ENCODE results near the gene NXT2.
"Not testable (repeated sequence)": the region's sequence is repeated elsewhere in the genome, so short reads cannot be mapped to it uniquely, and the experiment has no call there.

Gene NXT2

GRCh38 chrX:109536439-109537323 lies at the start of gene NXT2:
Gene NXT2, plus strand, starts transcription at chrX:109536844. Its CDS starts 163 bp downstream, at chrX:109537007.
- DNase-seq (ENCODE audit: low spot score): peak; percentile 90

GRCh38 chrX:109487640-109488039 lies 49.0 kb upstream of the NXT2 start:
- DNase-seq (ENCODE audit: low spot score): no peak

- no peak for DNase-seq (ENCODE audit: low spot score)
Measured at GRCh38 chrX:109489174-109489573, 47.5 kb upstream of the NXT2 start.

- no peak for DNase-seq (ENCODE audit: low spot score)
Measured at GRCh38 chrX:109498434-109498833, 38.2 kb upstream of the NXT2 start.

GRCh38 chrX:109501176-109501575 lies 35.5 kb upstream of the NXT2 start:
- no peak for DNase-seq (ENCODE audit: low spot score)

GRCh38 chrX:109508915-109509314 lies 27.7 kb upstream of the NXT2 start:
- no peak for DNase-seq (ENCODE audit: low spot score)

- no peak for DNase-seq (ENCODE audit: low spot score)
Measured at GRCh38 chrX:109511113-109511512, 25.5 kb upstream of the NXT2 start.

- DNase-seq (ENCODE audit: low spot score): no peak
Measured at GRCh38 chrX:109519001-109519400, 17.6 kb upstream of the NXT2 start.

GRCh38 chrX:109533005-109533404 lies 3.6 kb upstream of the NXT2 start:
- no peak for DNase-seq (ENCODE audit: low spot score)

- no peak for DNase-seq (ENCODE audit: low spot score)
Measured at GRCh38 chrX:109533631-109534030, 3.0 kb upstream of the NXT2 start.

- no peak for DNase-seq (ENCODE audit: low spot score)
Measured at GRCh38 chrX:109534933-109535332, 1.7 kb upstream of the NXT2 start.

- DNase-seq (ENCODE audit: low spot score): no peak
Measured at GRCh38 chrX:109535578-109535977, 1.1 kb upstream of the NXT2 start.

- no peak for DNase-seq (ENCODE audit: low spot score)
Measured at GRCh38 chrX:109537324-109537665, 651 bp downstream of the NXT2 start.

GRCh38 chrX:109539007-109539406 lies 2.4 kb downstream of the NXT2 start:
- not testable (repeated sequence) for DNase-seq (ENCODE audit: low spot score)

GRCh38 chrX:109553862-109554261 lies 17.2 kb downstream of the NXT2 start:
- no peak for DNase-seq (ENCODE audit: low spot score)

- not testable (repeated sequence) for DNase-seq (ENCODE audit: low spot score)
Measured at GRCh38 chrX:109576083-109576482, 39.4 kb downstream of the NXT2 start.

GRCh38 chrX:109577055-109577454 lies 40.4 kb downstream of the NXT2 start:
- no peak for DNase-seq (ENCODE audit: low spot score)

- DNase-seq (ENCODE audit: low spot score): no peak
Measured at GRCh38 chrX:109578916-109579315, 42.3 kb downstream of the NXT2 start.

GRCh38 chrX:109585488-109585887 lies 48.8 kb downstream of the NXT2 start:
- no peak for DNase-seq (ENCODE audit: low spot score)

- DNase-seq (ENCODE audit: low spot score): no peak
Measured at GRCh38 chrX:109590176-109590575, 53.5 kb downstream of the NXT2 start.

Data from left forelimb (tissue), 1 donor.